NOMO-1 treated with DMSO at 0.1 percent for 48 hours (cell line): ENCODE measurements around the gene COBL.
A peak's percentile ranks its signal among the peaks of the same experiment; 100 is the strongest.

Experiments
- DNase-seq: peaks from one replicate; lab custom pipeline; 2025; ENCODE audit not compliant: unreplicated experiment; lab: John Stamatoyannopoulos, UW

The COBL gene

GRCh38 chr7:51081270-51081890, 235.2 kb downstream of the COBL start:
- DNase-seq = no peak

GRCh38 chr7:51080622-51081269, 235.9 kb downstream of the COBL start:
- DNase-seq = no peak

GRCh38 chr7:51080216-51080615, 236.4 kb downstream of the COBL start:
- no peak for DNase-seq

- no peak for DNase-seq
Measured at GRCh38 chr7:51079494-51079893, 237.1 kb downstream of the COBL start.

- no peak for DNase-seq
Measured at GRCh38 chr7:51078653-51079052, 238.0 kb downstream of the COBL start.

GRCh38 chr7:51077987-51078370, 238.6 kb downstream of the COBL start:
- DNase-seq = no peak

GRCh38 chr7:51077316-51077986, 239.2 kb downstream of the COBL start:
- DNase-seq = no peak

- DNase-seq = no peak
Measured at GRCh38 chr7:51075681-51076580, 240.7 kb downstream of the COBL start.

- no peak for DNase-seq
Measured at GRCh38 chr7:51073171-51073570, 243.4 kb downstream of the COBL start.

- no peak for DNase-seq
Measured at GRCh38 chr7:51072281-51072680, 244.3 kb downstream of the COBL start.

GRCh38 chr7:51071427-51071826, 245.2 kb downstream of the COBL start:
- no peak for DNase-seq

- no peak for DNase-seq
Measured at GRCh38 chr7:51070151-51070550, 246.5 kb downstream of the COBL start.

- no peak for DNase-seq
Measured at GRCh38 chr7:51069411-51070083, 247.1 kb downstream of the COBL start.

GRCh38 chr7:51068401-51068800, 248.2 kb downstream of the COBL start:
- DNase-seq = no peak

GRCh38 chr7:51067757-51068156, 248.9 kb downstream of the COBL start:
- peak; percentile 4 for DNase-seq

- DNase-seq = no peak
Measured at GRCh38 chr7:51067258-51067657, 249.4 kb downstream of the COBL start.

- no peak for DNase-seq
Measured at GRCh38 chr7:51066405-51066882, 250.2 kb downstream of the COBL start.

GRCh38 chr7:51065766-51066165, 250.8 kb downstream of the COBL start:
- no peak for DNase-seq

GRCh38 chr7:51064688-51065087, 251.9 kb downstream of the COBL start:
- DNase-seq = no peak

GRCh38 chr7:51062222-51062987, 254.2 kb downstream of the COBL start:
- no peak for DNase-seq
